Measurements from ENCODE around the gene CBLB. TPM values are rescaled to one million over a fixed set of nuclear protein-coding genes. Genes with fewer than 3 reads are reported as not detected.

CBLB gene
- total RNA-seq, 1 donor from 2014 or later: 45.9 TPM

DNA sequence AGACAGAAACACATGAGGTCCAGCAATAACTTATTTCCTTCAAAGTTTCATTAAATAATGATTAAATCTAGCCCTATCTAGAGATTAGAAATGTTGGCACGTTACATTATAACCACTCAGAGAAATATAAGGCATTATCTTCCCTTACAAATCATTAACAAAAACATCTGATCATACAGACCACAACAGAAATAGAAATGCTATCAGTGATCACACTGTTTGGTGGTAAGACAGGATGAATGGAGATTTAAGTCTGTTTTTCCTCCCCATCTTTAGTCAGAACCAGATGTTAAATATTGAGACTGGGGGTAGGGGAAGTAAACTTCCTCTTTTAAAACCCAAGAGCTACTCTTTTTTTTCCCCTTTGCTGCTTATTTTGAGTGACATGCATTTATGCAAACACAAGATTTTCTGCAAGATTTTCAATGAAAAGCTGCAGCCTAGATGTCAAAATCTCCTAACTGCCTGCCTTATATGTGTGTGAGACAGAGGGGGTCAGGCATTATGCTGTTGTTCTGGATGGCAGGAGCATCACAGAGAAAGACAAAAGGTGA lies 70.4 kb downstream of the CBLB start:
- no peak overlapping the region for H3K4me3 Mint-ChIP-seq (ENCODE audit: unreplicated experiment)
- H3K27ac Mint-ChIP-seq (ENCODE audit: unreplicated experiment): no peak overlapping the region
- no peak for TF ChIP-seq EZH2 (IDR thresholded peaks at IDR 0.05; ENCODE audit: insufficient read depth, low read length)
- H3K4me1 Mint-ChIP-seq (ENCODE audit: low read depth, unreplicated experiment): peaks cover 16% of the 10 kb centered on the region
- H3K36me3 ChIP-seq (ENCODE audit: insufficient read depth, low read length): no peaks in the 10 kb centered on the region
- FAIRE-seq: no peak
- no peaks in the 10 kb centered on the region for H3K27me3 ChIP-seq (ENCODE audit: insufficient read depth, low read length)
- H3K27me3 Mint-ChIP-seq (ENCODE audit: low read depth, unreplicated experiment): no peaks in the 10 kb centered on the region
- peaks cover 82% of the 10 kb centered on the region for H3K79me2 ChIP-seq (ENCODE audit: insufficient read depth, low read length)
- peak overlapping the region; percentile 19 for H3K4me2 ChIP-seq (ENCODE audit: low read length)
- H3K27ac ChIP-seq (ENCODE audit: low read depth, low read length): no peak overlapping the region
- H2AFZ ChIP-seq (ENCODE audit: low read depth, low read length): no peak overlapping the region
- DNase-seq (ENCODE audit: low read depth): peak; percentile 55
- H3K4me1 ChIP-seq (ENCODE audit: insufficient read depth, low read length): peaks cover 5% of the 10 kb centered on the region
- peaks cover 14% of the 10 kb centered on the region for H4K20me1 ChIP-seq (ENCODE audit: insufficient read depth, low read length)
- H3K9me3 ChIP-seq (ENCODE audit: insufficient read depth, low read depth, low read length): no peaks in the 10 kb centered on the region
- peaks cover 3% of the 10 kb centered on the region for H3K9me3 Mint-ChIP-seq (ENCODE audit: unreplicated experiment)
- no peak overlapping the region for H3K9ac ChIP-seq (ENCODE audit: low read length)
- H3K4me3 ChIP-seq (ENCODE audit: insufficient read depth, low read depth, low read length): no peak overlapping the region
- H3K36me3 Mint-ChIP-seq (ENCODE audit: low read depth, unreplicated experiment): peaks cover 5% of the 10 kb centered on the region

DNA sequence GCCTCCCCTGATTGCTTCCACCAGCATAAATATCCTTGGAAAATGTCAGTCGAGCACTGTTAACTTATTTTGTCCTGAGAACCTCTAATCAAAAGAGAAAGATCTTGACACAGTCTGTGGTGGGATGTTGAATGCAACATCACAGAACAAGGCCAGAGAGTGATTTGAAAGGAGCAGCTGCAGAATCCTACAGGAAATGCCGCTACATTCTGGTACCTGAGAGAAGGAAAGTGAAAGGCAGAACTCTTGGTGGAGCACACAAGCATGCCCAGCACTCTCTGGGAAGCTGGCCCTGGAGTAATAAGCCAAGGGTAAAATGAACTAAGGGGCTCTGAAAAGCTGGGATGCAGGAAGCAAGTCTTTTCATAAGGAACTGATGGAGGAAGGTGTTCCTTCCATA lies 75.8 kb downstream of the CBLB start:
- TF ChIP-seq, protein P1, sequence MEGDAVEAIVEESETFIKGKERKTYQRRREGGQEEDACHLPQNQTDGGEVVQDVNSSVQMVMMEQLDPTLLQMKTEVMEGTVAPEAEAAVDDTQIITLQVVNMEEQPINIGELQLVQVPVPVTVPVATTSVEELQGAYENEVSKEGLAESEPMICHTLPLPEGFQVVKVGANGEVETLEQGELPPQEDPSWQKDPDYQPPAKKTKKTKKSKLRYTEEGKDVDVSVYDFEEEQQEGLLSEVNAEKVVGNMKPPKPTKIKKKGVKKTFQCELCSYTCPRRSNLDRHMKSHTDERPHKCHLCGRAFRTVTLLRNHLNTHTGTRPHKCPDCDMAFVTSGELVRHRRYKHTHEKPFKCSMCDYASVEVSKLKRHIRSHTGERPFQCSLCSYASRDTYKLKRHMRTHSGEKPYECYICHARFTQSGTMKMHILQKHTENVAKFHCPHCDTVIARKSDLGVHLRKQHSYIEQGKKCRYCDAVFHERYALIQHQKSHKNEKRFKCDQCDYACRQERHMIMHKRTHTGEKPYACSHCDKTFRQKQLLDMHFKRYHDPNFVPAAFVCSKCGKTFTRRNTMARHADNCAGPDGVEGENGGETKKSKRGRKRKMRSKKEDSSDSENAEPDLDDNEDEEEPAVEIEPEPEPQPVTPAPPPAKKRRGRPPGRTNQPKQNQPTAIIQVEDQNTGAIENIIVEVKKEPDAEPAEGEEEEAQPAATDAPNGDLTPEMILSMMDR (IDR thresholded peaks at IDR 0.05; ENCODE audit: insufficient read depth, low read depth, low read length): no peak
- TF ChIP-seq EZH2 (IDR thresholded peaks at IDR 0.05; ENCODE audit: insufficient read depth, low read length): no peak
- peak overlapping the region; percentile 65 for H3K27ac ChIP-seq (ENCODE audit: low read depth, low read length)
- no peak overlapping the region for H2AFZ ChIP-seq (ENCODE audit: low read depth, low read length)
- H3K36me3 ChIP-seq (ENCODE audit: insufficient read depth, low read length): no peaks in the 10 kb centered on the region
- peaks cover 30% of the 10 kb centered on the region for H4K20me1 ChIP-seq (ENCODE audit: insufficient read depth, low read length)
- H3K27ac Mint-ChIP-seq (ENCODE audit: unreplicated experiment): peak overlapping the region; percentile 77
- peaks cover 93% of the 10 kb centered on the region for H3K79me2 ChIP-seq (ENCODE audit: insufficient read depth, low read length)
- peaks cover 24% of the 10 kb centered on the region for H3K4me1 ChIP-seq (ENCODE audit: insufficient read depth, low read length)
- H3K27me3 ChIP-seq (ENCODE audit: insufficient read depth, low read length): no peaks in the 10 kb centered on the region
- DNase-seq (ENCODE audit: low read depth) (peak; percentile 40), FAIRE-seq (no peak)
- peak overlapping the region; percentile 0 for H3K9ac ChIP-seq (ENCODE audit: low read length)
- no peaks in the 10 kb centered on the region for H3K27me3 Mint-ChIP-seq (ENCODE audit: low read depth, unreplicated experiment)
- H3K36me3 Mint-ChIP-seq (ENCODE audit: low read depth, unreplicated experiment): peaks cover 6% of the 10 kb centered on the region
- peaks cover 3% of the 10 kb centered on the region for H3K9me3 Mint-ChIP-seq (ENCODE audit: unreplicated experiment)
- H3K4me3 Mint-ChIP-seq (ENCODE audit: unreplicated experiment): no peak overlapping the region
- H3K4me3 ChIP-seq (ENCODE audit: insufficient read depth, low read depth, low read length): no peak overlapping the region
- H3K4me1 Mint-ChIP-seq (ENCODE audit: low read depth, unreplicated experiment): peaks cover 30% of the 10 kb centered on the region
- H3K4me2 ChIP-seq (ENCODE audit: low read length): peak overlapping the region; percentile 47
- H3K9me3 ChIP-seq (ENCODE audit: insufficient read depth, low read depth, low read length): no peaks in the 10 kb centered on the region

DNA sequence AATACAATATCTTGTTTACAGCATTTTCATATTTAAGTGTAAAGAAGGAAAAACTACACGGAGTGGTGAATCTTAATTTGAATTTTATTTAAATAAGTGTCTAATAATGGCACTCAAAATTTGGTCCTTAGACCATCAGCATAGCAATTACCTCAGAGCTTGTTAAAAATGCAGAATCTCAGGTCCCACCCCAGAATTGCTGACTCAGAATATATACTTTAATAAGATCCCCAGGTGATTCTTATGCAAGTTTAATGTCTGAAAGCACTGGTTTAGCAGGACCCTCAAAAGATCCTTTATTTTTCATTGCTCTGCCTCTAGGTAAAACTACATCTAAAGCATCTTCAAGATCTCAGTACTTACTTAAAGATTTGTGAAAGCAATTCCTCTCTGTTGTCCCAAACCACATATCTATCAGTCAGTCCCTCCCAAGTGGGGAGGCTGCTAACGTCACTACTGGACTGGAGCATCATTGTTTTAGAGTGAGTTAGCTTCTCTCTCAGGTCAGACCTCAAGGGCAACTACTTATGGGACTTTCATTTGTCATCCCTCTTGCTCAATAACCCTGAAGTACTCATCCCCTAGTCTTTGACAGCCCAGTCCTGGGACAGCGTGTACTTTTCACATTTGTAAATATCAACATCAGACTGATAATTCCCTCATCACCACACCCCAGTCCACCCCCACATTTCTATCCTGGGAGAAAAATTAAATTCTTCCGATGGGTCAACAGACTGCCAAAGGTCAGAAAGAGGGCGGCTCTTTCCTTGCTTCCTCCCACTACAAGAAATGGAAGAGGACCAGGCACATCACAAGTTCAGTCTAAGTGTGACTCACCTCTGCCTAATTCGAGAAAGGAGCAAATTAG lies 76.7 kb downstream of the CBLB start:
- H3K4me3 Mint-ChIP-seq (ENCODE audit: unreplicated experiment): peak overlapping the region; percentile 13
- H3K9me3 Mint-ChIP-seq (ENCODE audit: unreplicated experiment): peaks cover 3% of the 10 kb centered on the region
- H3K27ac Mint-ChIP-seq (ENCODE audit: unreplicated experiment): peak overlapping the region; percentile 77
- no peak overlapping the region for H2AFZ ChIP-seq (ENCODE audit: low read depth, low read length)
- peak overlapping the region; percentile 47 for H3K4me2 ChIP-seq (ENCODE audit: low read length)
- H3K36me3 ChIP-seq (ENCODE audit: insufficient read depth, low read length): no peaks in the 10 kb centered on the region
- H3K36me3 Mint-ChIP-seq (ENCODE audit: low read depth, unreplicated experiment): peaks cover 8% of the 10 kb centered on the region
- peaks cover 27% of the 10 kb centered on the region for H4K20me1 ChIP-seq (ENCODE audit: insufficient read depth, low read length)
- no peak overlapping the region for H3K4me3 ChIP-seq (ENCODE audit: insufficient read depth, low read depth, low read length)
- no peaks in the 10 kb centered on the region for H3K9me3 ChIP-seq (ENCODE audit: insufficient read depth, low read depth, low read length)
- TF ChIP-seq, protein P1 (IDR thresholded peaks at IDR 0.05; ENCODE audit: insufficient read depth, low read depth, low read length): no peak
- no peak for TF ChIP-seq EZH2 (IDR thresholded peaks at IDR 0.05; ENCODE audit: insufficient read depth, low read length)
- H3K27me3 ChIP-seq (ENCODE audit: insufficient read depth, low read length): no peaks in the 10 kb centered on the region
- H3K4me1 Mint-ChIP-seq (ENCODE audit: low read depth, unreplicated experiment): peaks cover 34% of the 10 kb centered on the region
- H3K9ac ChIP-seq (ENCODE audit: low read length): peak overlapping the region; percentile 24
- no peaks in the 10 kb centered on the region for H3K27me3 Mint-ChIP-seq (ENCODE audit: low read depth, unreplicated experiment)
- FAIRE-seq: peak; percentile 20
- DNase-seq (ENCODE audit: low read depth): peak; percentile 99
- peaks cover 24% of the 10 kb centered on the region for H3K4me1 ChIP-seq (ENCODE audit: insufficient read depth, low read length)
- H3K79me2 ChIP-seq (ENCODE audit: insufficient read depth, low read length): peaks cover 93% of the 10 kb centered on the region
- H3K27ac ChIP-seq (ENCODE audit: low read depth, low read length): peak overlapping the region; percentile 65

Data from astrocyte (in vitro differentiated cells and primary cell).